Measurements from ENCODE around the gene TEKTIP1. TPM values are rescaled to one million over a fixed set of nuclear protein-coding genes. Genes with fewer than 3 reads are reported as not detected.

TEKTIP1 gene
- total RNA-seq, 1 donor = not detected

DNA sequence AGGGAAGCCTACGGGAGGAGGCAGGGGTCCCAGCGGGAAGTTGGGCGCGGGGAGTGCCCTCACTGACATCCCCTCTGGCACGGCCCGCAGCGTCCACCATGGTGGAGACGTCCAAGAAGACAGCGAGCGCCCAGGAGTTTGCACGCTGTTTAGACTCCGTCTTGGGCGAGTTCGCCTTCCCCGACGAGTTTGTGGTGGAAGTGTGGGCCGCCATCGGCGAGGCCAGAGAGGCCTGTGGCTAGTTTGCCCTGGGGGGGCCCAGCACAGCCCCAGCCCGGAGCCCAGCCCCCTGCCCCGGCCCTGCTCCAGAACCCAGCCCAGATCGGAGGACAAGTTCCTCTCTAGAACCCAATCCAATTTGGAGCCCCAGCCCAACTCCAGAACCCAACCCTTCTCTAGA is 51.0 kb downstream of the TEKTIP1 start:
- no peak for DNase-seq (ENCODE audit: low read depth)
- TF ChIP-seq, protein P1, sequence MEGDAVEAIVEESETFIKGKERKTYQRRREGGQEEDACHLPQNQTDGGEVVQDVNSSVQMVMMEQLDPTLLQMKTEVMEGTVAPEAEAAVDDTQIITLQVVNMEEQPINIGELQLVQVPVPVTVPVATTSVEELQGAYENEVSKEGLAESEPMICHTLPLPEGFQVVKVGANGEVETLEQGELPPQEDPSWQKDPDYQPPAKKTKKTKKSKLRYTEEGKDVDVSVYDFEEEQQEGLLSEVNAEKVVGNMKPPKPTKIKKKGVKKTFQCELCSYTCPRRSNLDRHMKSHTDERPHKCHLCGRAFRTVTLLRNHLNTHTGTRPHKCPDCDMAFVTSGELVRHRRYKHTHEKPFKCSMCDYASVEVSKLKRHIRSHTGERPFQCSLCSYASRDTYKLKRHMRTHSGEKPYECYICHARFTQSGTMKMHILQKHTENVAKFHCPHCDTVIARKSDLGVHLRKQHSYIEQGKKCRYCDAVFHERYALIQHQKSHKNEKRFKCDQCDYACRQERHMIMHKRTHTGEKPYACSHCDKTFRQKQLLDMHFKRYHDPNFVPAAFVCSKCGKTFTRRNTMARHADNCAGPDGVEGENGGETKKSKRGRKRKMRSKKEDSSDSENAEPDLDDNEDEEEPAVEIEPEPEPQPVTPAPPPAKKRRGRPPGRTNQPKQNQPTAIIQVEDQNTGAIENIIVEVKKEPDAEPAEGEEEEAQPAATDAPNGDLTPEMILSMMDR (IDR thresholded peaks at IDR 0.05; ENCODE audit: insufficient read depth, low read depth, low read length) = no peak
- no peak overlapping the region for H3K4me3 ChIP-seq (ENCODE audit: low read depth, low read length)

DNA sequence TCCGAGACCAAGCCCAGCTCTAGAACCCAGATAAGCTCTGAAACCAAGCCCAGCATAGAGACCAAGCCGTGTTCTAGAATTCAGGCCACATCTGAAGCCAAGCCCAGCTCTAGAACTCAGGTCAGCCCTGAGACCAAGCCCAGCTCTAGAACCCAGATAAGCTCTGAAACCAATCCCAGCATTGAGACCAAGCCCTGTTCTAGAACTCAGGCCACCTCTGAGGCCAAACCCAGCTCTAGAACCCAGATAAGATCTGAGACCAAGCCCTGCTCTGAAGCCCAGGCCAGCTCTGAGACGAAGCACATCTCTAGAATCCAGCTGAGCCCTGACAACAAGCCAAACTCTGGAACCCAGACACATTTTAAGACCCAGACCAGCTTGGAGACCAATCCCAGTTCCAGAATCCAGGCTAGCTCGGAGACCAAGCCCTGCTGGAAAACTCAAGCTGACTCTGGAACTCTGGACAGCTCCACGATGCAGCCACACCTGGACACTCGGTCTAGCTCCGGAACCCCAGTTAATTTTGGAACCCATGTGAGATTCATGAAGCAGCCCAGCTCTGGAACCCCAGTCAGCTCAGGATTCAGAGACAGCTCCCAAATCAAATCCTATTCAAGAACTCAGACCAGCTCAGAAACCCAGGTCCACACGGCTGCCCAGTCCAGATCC is 52.2 kb downstream of the TEKTIP1 start:
- TF ChIP-seq, protein P1 (IDR thresholded peaks at IDR 0.05; ENCODE audit: insufficient read depth, low read depth, low read length) = no peak
- DNase-seq (ENCODE audit: low read depth) = no peak

DNA sequence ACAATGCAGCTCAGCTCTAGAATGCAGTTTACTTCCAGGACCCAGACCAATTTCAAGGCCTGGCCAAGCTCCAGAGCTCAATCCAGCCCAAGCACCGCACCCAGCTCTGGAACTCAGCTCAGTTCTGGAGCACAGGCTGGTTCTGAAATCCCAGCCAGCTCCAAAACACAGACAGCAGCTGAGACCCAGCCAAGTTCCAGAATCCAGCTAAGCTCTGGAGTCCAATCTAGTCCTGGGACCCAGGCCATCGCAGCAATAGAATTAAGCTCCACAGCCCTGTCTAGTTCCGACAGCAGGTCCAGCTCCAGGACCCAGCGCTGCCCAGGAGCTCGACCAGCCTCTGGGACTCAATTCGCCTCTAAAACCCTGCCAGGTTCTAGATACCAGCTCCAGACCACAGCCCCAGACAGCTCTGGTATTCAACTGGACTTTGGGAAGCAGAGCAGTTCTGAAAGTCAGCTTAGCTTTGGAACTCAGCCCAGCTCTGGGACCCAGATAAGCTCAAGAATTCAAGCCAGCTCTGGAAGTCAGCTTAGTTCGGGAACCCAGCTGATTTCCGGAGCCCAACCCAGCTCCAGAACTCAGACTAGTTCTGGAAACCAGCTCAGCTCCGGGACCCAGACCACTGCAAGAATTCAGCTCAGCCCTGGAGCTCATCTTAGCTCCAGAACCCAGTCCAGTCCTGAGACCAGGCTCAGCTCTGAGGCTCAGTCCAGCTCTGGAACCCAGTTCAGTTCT is 53.1 kb downstream of the TEKTIP1 start:
- TF ChIP-seq, protein P1 (IDR thresholded peaks at IDR 0.05; ENCODE audit: insufficient read depth, low read depth, low read length) = no peak
- DNase-seq (ENCODE audit: low read depth) = no peak

More for the DNA sequence above, 52.2 kb downstream of the TEKTIP1 start:
- no peak overlapping the region for H3K4me3 ChIP-seq (ENCODE audit: low read depth, low read length)

DNA sequence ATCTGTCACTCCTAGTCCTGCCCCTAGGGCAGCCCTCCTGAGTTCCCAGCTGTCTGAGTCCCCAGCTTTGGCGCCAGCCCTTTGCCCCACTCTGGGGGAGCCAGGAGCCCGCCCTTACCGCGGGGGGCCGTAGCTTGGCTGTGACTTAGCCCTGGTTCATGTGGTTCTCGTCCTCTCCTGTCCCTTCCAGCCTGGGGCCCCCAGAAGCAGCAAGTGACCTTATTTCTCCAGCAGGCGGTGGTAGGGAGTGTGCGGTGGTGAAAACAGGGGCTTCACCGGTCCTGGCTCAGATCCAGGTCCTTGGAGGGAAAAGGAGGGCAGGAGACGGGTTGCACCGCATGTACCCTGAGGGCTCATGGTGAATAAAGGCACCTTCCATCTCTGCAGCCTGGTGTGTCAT is 54.2 kb downstream of the TEKTIP1 start:
- TF ChIP-seq, protein P1 (IDR thresholded peaks at IDR 0.05; ENCODE audit: insufficient read depth, low read depth, low read length) = no peak
- no peak for DNase-seq (ENCODE audit: low read depth)
- no peak overlapping the region for H3K4me3 ChIP-seq (ENCODE audit: low read depth, low read length)

More for the DNA sequence above, 53.1 kb downstream of the TEKTIP1 start:
- no peak overlapping the region for H3K4me3 ChIP-seq (ENCODE audit: low read depth, low read length)

Small RNAs within 50 kb of the gene (small RNA-seq; reads per million reads assigned to genes)
- not detected for gene AC005786.1
- not detected for gene RF00212

Other genes starting within 250 kb of the TEKTIP1 start
- 42.7 and 56.0 TPM in 2 replicates for gene NFIC, start 172.6 kb upstream of the TEKTIP1 start, total RNA-seq
- gene SMIM24, start 58.6 kb upstream of the TEKTIP1 start, total RNA-seq = not detected in 2 replicates
- gene SMIM44, start 55.7 kb upstream of the TEKTIP1 start, total RNA-seq = not detected in 2 replicates
- 10.4 and 11.6 TPM in 2 replicates for gene DOHH, start 38.5 kb upstream of the TEKTIP1 start, total RNA-seq
- 37.6 and 40.3 TPM in 2 replicates for gene FZR1, start 32.9 kb upstream of the TEKTIP1 start, total RNA-seq
- 137 and 139 TPM in 2 replicates for gene MFSD12, start 18.4 kb downstream of the TEKTIP1 start, total RNA-seq
- gene HMG20B, start 33.8 kb downstream of the TEKTIP1 start, total RNA-seq = 72.5 and 124 TPM in 2 replicates
- gene GIPC3, start 46.3 kb downstream of the TEKTIP1 start, total RNA-seq = 0.32 and 0.43 TPM in 2 replicates
- gene TBXA2R, start 67.7 kb downstream of the TEKTIP1 start, total RNA-seq = 4.3 and 4.8 TPM in 2 replicates
- 17.7 and 24.8 TPM in 2 replicates for gene CACTIN, start 87.6 kb downstream of the TEKTIP1 start, total RNA-seq
- gene PIP5K1C, start 161.3 kb downstream of the TEKTIP1 start, total RNA-seq = 40.6 and 46.2 TPM in 2 replicates
- not detected in 2 replicates for gene TJP3, start 169.2 kb downstream of the TEKTIP1 start, total RNA-seq
- 19.4 and 22.2 TPM in 2 replicates for gene APBA3, start 222.5 kb downstream of the TEKTIP1 start, total RNA-seq
- gene MRPL54, start 223.5 kb downstream of the TEKTIP1 start, total RNA-seq = 48.4 and 64.1 TPM in 2 replicates
- gene RAX2, start 233.1 kb downstream of the TEKTIP1 start, total RNA-seq = not detected in 2 replicates
- not detected in 2 replicates for gene MATK, start 247.2 kb downstream of the TEKTIP1 start, total RNA-seq